ENCODE measurements around the gene ANKDD1A.

The ANKDD1A gene

GRCh38 chr15:64923546-64923945 is 11.8 kb downstream of the ANKDD1A start:
- TF ChIP-seq GATA1 (IDR thresholded peaks at IDR 0.05; ENCODE audit: low read depth, low read length): no peak
- TF ChIP-seq POLR2A (IDR thresholded peaks at IDR 0.05; ENCODE audit: low read length): no peak

GRCh38 chr15:64925335-64926330 is 13.9 kb downstream of the ANKDD1A start:
- no peak for TF ChIP-seq GATA1 (IDR thresholded peaks at IDR 0.05; ENCODE audit: low read depth, low read length)
- TF ChIP-seq POLR2A (IDR thresholded peaks at IDR 0.05; ENCODE audit: low read length): no peak
- no peak for DNase-seq

More at GRCh38 chr15:64923546-64923945, 11.8 kb downstream of the ANKDD1A start:
- DNase-seq: no peak

- DNase-seq: no peak
- TF ChIP-seq GATA1 (IDR thresholded peaks at IDR 0.05; ENCODE audit: low read depth, low read length): no peak
- TF ChIP-seq POLR2A (IDR thresholded peaks at IDR 0.05; ENCODE audit: low read length): no peak
These were observed 15.0 kb downstream of the ANKDD1A start for GRCh38 chr15:64926661-64927060.

GRCh38 chr15:64928626-64929220 is 17.0 kb downstream of the ANKDD1A start:
- no peak for DNase-seq
- TF ChIP-seq GATA1 (IDR thresholded peaks at IDR 0.05; ENCODE audit: low read depth, low read length) (no peak), POLR2A (IDR thresholded peaks at IDR 0.05; ENCODE audit: low read length) (no peak)

GRCh38 chr15:64930019-64930652 is 18.4 kb downstream of the ANKDD1A start:
- TF ChIP-seq GATA1 (IDR thresholded peaks at IDR 0.05; ENCODE audit: low read depth, low read length) (no peak), POLR2A (IDR thresholded peaks at IDR 0.05; ENCODE audit: low read length) (no peak)

GRCh38 chr15:64930778-64931371 is 19.2 kb downstream of the ANKDD1A start:
- no peak for DNase-seq
- TF ChIP-seq POLR2A (IDR thresholded peaks at IDR 0.05; ENCODE audit: low read length) (no peak), GATA1 (IDR thresholded peaks at IDR 0.05; ENCODE audit: low read depth, low read length) (no peak)

More at GRCh38 chr15:64930019-64930652, 18.4 kb downstream of the ANKDD1A start:
- DNase-seq: no peak

- DNase-seq: no peak
- no peak for TF ChIP-seq POLR2A (IDR thresholded peaks at IDR 0.05; ENCODE audit: low read length)
- TF ChIP-seq GATA1 (IDR thresholded peaks at IDR 0.05; ENCODE audit: low read depth, low read length): no peak
These were observed 19.7 kb downstream of the ANKDD1A start for GRCh38 chr15:64931381-64931780.

GRCh38 chr15:64934023-64934422 is 22.3 kb downstream of the ANKDD1A start:
- TF ChIP-seq POLR2A (IDR thresholded peaks at IDR 0.05; ENCODE audit: low read length) (no peak), GATA1 (IDR thresholded peaks at IDR 0.05; ENCODE audit: low read depth, low read length) (no peak)
- DNase-seq: no peak

GRCh38 chr15:64938192-64938591 is 26.5 kb downstream of the ANKDD1A start:
- no peak for DNase-seq
- TF ChIP-seq POLR2A (IDR thresholded peaks at IDR 0.05; ENCODE audit: low read length): no peak
- TF ChIP-seq GATA1 (IDR thresholded peaks at IDR 0.05; ENCODE audit: low read depth, low read length): no peak

GRCh38 chr15:64942356-64942755 is 30.7 kb downstream of the ANKDD1A start:
- TF ChIP-seq GATA1 (IDR thresholded peaks at IDR 0.05; ENCODE audit: low read depth, low read length): no peak
- no peak for TF ChIP-seq POLR2A (IDR thresholded peaks at IDR 0.05; ENCODE audit: low read length)
- DNase-seq: no peak

- TF ChIP-seq GATA1 (IDR thresholded peaks at IDR 0.05; ENCODE audit: low read depth, low read length): no peak
- TF ChIP-seq POLR2A (IDR thresholded peaks at IDR 0.05; ENCODE audit: low read length): no peak
- no peak for DNase-seq
These were observed 32.0 kb downstream of the ANKDD1A start for GRCh38 chr15:64943512-64944225.

- DNase-seq: no peak
- TF ChIP-seq POLR2A (IDR thresholded peaks at IDR 0.05; ENCODE audit: low read length) (no peak), GATA1 (IDR thresholded peaks at IDR 0.05; ENCODE audit: low read depth, low read length) (no peak)
These were observed 33.3 kb downstream of the ANKDD1A start for GRCh38 chr15:64944961-64945360.

GRCh38 chr15:64947211-64947610 is 35.5 kb downstream of the ANKDD1A start:
- no peak for DNase-seq
- TF ChIP-seq GATA1 (IDR thresholded peaks at IDR 0.05; ENCODE audit: low read depth, low read length): no peak
- no peak for TF ChIP-seq POLR2A (IDR thresholded peaks at IDR 0.05; ENCODE audit: low read length)
